HepG2 (cell line): ENCODE results near the gene MED10. TPM values are rescaled to one million over a fixed set of nuclear protein-coding genes. Genes with fewer than 3 reads are reported as not detected.

Source experiments
- ASH2L ChIP-seq: fragments of 300-600, 200-600 bp; sonication (generic); IDR thresholded peaks from 2 replicates; pipeline ENCODE4 v1.7.0; 2017; ENCODE audit warnings: low read depth, mild to moderate bottlenecking, moderate library complexity, mixed read lengths, low read length; ENCODE audit not compliant: insufficient read length
- HMG20A ChIP-seq: IDR thresholded peaks from 2 replicates; pipeline ENCODE4 v1.6.1; 2016; ENCODE audit warnings: borderline replicate concordance
- HOXA7 ChIP-seq: sonication (generic); formaldehyde crosslinking; IDR thresholded peaks from 2 replicates; pipeline ENCODE4 v1.8.1; 2022; ENCODE audit warnings: mild to moderate bottlenecking, missing genetic modification reagents, moderate library complexity
- MAFK ChIP-seq, 2 experiments: IDR thresholded peaks in 1 of 2; conservative IDR thresholded peaks in 1 of 2; 2 replicates each; pipeline ENCODE4 v1.6.1; 2011; ENCODE audit warnings: improper control_type of control experiment in 2 of 2, low read length in 2 of 2
- MAZ ChIP-seq, 2 experiments: sonication (generic) in 1 of 2; formaldehyde crosslinking in 1 of 2; IDR thresholded peaks; 2 replicates each; pipeline versions ENCODE4 v1.5.0 to v1.6.1; 2012 to 2020; ENCODE audit warnings: low read depth in 2 of 2, mild to moderate bottlenecking in 2 of 2, borderline replicate concordance in 1 of 2, improper control_type of control experiment in 1 of 2, low read length in 1 of 2, missing genetic modification reagents in 1 of 2, moderate library complexity in 1 of 2
- PCBP2 ChIP-seq: fragments of 200-400 bp; formaldehyde crosslinking; optimal IDR thresholded peaks from 2 replicates; pipeline ENCODE3; 2018; ENCODE audit warnings: low read length, low read depth; ENCODE audit not compliant: poor library complexity, severe bottlenecking
- POGZ ChIP-seq: sonication (generic); formaldehyde crosslinking; IDR thresholded peaks from 2 replicates; pipeline ENCODE4 v1.4.0; 2020; ENCODE audit warnings: mild to moderate bottlenecking, missing genetic modification reagents
- REXO4 ChIP-seq: sonication (generic); formaldehyde crosslinking; IDR thresholded peaks from 2 replicates; pipeline ENCODE4 v1.8.0; 2022; ENCODE audit warnings: missing genetic modification reagents, mild to moderate bottlenecking, borderline replicate concordance
- SNAI1 ChIP-seq: sonication (generic); formaldehyde crosslinking; IDR thresholded peaks from 2 replicates; pipeline ENCODE4 v1.5.0; 2020; ENCODE audit warnings: mild to moderate bottlenecking, missing genetic modification reagents, borderline replicate concordance
- SSRP1 ChIP-seq: IDR thresholded peaks from 2 replicates; pipeline ENCODE4 v1.6.1; 2016; ENCODE audit warnings: control low read depth
- TOPORS ChIP-seq: sonication (generic); formaldehyde crosslinking; IDR thresholded peaks from 2 replicates; pipeline ENCODE4 v1.8.0; 2023; ENCODE audit warnings: mild to moderate bottlenecking, missing genetic modification reagents
- WIZ ChIP-seq: sonication (generic); formaldehyde crosslinking; IDR thresholded peaks from 2 replicates; pipeline ENCODE4 v1.5.1; 2020; ENCODE audit warnings: mild to moderate bottlenecking, missing genetic modification reagents
- ZNF329 ChIP-seq: sonication (generic); formaldehyde crosslinking; IDR thresholded peaks from 2 replicates; pipeline ENCODE4 v1.9.0; 2021; ENCODE audit warnings: low read depth, mild to moderate bottlenecking, missing genetic modification reagents
- ZZZ3 ChIP-seq: sonication (generic); formaldehyde crosslinking; IDR thresholded peaks from 2 replicates; pipeline ENCODE4 v1.4.0; 2020; ENCODE audit warnings: missing genetic modification reagents, mild to moderate bottlenecking, borderline replicate concordance
- polyA plus RNA-seq, 8 experiments: library from polyadenylated mRNA; depleted of rRNA in 3 of 8; stranded (reverse) in 7 of 8; unstranded in 1 of 8; fragments of >200 nt; fragmentation: Illumina TruSeq in 4 of 8; extraction: Trizol in 4 of 8; gene quantifications; 2 replicates each; pipeline versions ENCODE4 v1.2.1 to v1.2.3, GENCODE V29; 2011 to 2016; ENCODE audit warnings: low read depth in 4 of 8, missing spikeins in 1 of 8, mixed read lengths in 1 of 8; ENCODE audit not compliant: insufficient read depth in 1 of 8
- total RNA-seq, 5 experiments: library from RNA; depleted of rRNA; stranded (reverse); fragments of >200 nt; fragmentation: Illumina TruSeq; extraction: Trizol; gene quantifications; 2 replicates each; pipeline ENCODE4 v1.2.3, GENCODE V29; 2016; ENCODE audit warnings: low read depth in 1 of 5
- TF ChIP-seq, protein P1 (sequence below): sonication (generic); formaldehyde crosslinking; IDR thresholded peaks from 2 replicates; pipeline ENCODE4 v1.8.1; 2022; ENCODE audit warnings: mild to moderate bottlenecking, missing genetic modification reagents
- TF ChIP-seq, protein P2 (sequence below), 2 experiments: sonication (generic) in 1 of 2; formaldehyde crosslinking in 1 of 2; IDR thresholded peaks; 2 replicates each; pipeline versions ENCODE4 v1.4.0 to v1.6.1; 2016 to 2020; ENCODE audit warnings: borderline replicate concordance in 1 of 2, low read depth in 1 of 2, mild to moderate bottlenecking in 1 of 2, missing genetic modification reagents in 1 of 2
- TF ChIP-seq, protein P3 (sequence below): sonication (generic); formaldehyde crosslinking; IDR thresholded peaks from 2 replicates; pipeline ENCODE4 v1.4.0; 2020; ENCODE audit warnings: missing genetic modification reagents, borderline replicate concordance

The MED10 gene
- total and polyA plus RNA-seq, 2 of the 13 experiments (the other 11 are each of a cell fraction or from before 2014, with no cell fraction given): 11.2 to 23.7 TPM

DNA sequence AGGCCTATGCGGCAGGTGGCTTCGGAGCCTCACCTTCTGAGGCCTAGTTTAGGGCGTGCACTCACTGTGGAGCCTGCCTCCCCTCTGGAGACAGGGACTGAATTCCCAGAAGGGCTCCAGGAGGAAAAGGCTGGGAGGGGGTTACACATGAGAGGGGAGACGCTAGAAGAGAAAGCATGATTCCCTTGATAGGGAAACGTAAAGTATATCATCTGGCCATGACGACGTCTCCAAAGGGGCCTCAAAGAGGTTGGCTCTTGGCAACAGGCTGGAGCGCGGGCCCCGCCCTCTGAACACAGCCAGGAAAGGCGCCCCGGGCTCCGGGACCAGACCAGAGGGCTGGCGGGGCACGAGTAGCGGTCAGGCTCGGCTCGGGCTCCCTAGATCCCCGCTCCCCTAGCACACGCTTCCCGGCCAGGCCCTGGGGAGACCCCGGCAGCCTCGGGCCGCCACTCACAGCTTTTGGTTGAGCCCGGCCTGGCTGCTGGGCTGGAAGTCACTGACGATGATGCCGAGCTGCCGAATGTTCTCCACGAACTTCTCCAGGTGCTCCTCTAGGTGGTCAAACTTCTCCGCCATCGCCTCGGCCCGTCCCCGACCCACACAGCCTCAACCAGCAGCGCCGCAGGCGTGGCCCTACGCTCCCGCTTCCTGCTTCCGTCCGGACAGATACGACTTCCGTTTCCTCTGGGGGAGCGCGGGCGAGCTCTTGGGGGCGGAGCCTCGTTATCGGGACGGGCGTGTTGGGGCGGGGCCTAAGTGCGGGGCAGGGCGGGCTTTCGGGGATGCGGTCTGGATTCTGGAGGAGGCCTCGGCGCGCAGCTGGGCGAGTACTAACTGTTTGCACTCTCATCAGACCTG lies at the start of gene MED10 (continued):
- TF ChIP-seq, protein P1, sequence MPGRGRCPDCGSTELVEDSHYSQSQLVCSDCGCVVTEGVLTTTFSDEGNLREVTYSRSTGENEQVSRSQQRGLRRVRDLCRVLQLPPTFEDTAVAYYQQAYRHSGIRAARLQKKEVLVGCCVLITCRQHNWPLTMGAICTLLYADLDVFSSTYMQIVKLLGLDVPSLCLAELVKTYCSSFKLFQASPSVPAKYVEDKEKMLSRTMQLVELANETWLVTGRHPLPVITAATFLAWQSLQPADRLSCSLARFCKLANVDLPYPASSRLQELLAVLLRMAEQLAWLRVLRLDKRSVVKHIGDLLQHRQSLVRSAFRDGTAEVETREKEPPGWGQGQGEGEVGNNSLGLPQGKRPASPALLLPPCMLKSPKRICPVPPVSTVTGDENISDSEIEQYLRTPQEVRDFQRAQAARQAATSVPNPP (CRISPR knock-in tag): no peak
- TF ChIP-seq WIZ (CRISPR knock-in tag) (peak; percentile 21; the same call in 1 of the 2 replicates), ZNF329 (CRISPR knock-in tag) (no peak), MAFK (conservative IDR thresholded peaks at IDR 0.05 in 1 of 2, IDR thresholded peaks at IDR 0.05 in 1 of 2; ENCODE audit: low read length in 2 of 2) (no peak), REXO4 (CRISPR knock-in tag) (no peak), TOPORS (no peak), POGZ (peak; percentile 67), SSRP1 (no peak), PCBP2 (no peak), HOXA7 (CRISPR knock-in tag) (no peak), ASH2L (peak; percentile 64), HMG20A (CRISPR knock-in tag) (no peak), MAZ (IDR thresholded peaks at IDR 0.05; ENCODE audit: borderline replicate concordance, low read depth, low read length) (peak; percentile 20; the same call in 1 of the 2 replicates), MAZ (CRISPR knock-in tag; IDR thresholded peaks at IDR 0.05; ENCODE audit: low read depth) (peak; percentile 46; the same call in 1 of the 2 replicates), SNAI1 (CRISPR knock-in tag) (no peak), ZZZ3 (CRISPR knock-in tag) (peak; percentile 17)
- TF ChIP-seq, protein P2, sequence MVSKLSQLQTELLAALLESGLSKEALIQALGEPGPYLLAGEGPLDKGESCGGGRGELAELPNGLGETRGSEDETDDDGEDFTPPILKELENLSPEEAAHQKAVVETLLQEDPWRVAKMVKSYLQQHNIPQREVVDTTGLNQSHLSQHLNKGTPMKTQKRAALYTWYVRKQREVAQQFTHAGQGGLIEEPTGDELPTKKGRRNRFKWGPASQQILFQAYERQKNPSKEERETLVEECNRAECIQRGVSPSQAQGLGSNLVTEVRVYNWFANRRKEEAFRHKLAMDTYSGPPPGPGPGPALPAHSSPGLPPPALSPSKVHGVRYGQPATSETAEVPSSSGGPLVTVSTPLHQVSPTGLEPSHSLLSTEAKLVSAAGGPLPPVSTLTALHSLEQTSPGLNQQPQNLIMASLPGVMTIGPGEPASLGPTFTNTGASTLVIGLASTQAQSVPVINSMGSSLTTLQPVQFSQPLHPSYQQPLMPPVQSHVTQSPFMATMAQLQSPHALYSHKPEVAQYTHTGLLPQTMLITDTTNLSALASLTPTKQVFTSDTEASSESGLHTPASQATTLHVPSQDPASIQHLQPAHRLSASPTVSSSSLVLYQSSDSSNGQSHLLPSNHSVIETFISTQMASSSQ (IDR thresholded peaks at IDR 0.05; ENCODE audit: low read depth): no peak
- TF ChIP-seq, protein P2 (CRISPR knock-in tag; IDR thresholded peaks at IDR 0.05; ENCODE audit: borderline replicate concordance): 0 out of 2 replicates have a peak, but pooled peaks have one; percentile 23
- TF ChIP-seq, protein P3, sequence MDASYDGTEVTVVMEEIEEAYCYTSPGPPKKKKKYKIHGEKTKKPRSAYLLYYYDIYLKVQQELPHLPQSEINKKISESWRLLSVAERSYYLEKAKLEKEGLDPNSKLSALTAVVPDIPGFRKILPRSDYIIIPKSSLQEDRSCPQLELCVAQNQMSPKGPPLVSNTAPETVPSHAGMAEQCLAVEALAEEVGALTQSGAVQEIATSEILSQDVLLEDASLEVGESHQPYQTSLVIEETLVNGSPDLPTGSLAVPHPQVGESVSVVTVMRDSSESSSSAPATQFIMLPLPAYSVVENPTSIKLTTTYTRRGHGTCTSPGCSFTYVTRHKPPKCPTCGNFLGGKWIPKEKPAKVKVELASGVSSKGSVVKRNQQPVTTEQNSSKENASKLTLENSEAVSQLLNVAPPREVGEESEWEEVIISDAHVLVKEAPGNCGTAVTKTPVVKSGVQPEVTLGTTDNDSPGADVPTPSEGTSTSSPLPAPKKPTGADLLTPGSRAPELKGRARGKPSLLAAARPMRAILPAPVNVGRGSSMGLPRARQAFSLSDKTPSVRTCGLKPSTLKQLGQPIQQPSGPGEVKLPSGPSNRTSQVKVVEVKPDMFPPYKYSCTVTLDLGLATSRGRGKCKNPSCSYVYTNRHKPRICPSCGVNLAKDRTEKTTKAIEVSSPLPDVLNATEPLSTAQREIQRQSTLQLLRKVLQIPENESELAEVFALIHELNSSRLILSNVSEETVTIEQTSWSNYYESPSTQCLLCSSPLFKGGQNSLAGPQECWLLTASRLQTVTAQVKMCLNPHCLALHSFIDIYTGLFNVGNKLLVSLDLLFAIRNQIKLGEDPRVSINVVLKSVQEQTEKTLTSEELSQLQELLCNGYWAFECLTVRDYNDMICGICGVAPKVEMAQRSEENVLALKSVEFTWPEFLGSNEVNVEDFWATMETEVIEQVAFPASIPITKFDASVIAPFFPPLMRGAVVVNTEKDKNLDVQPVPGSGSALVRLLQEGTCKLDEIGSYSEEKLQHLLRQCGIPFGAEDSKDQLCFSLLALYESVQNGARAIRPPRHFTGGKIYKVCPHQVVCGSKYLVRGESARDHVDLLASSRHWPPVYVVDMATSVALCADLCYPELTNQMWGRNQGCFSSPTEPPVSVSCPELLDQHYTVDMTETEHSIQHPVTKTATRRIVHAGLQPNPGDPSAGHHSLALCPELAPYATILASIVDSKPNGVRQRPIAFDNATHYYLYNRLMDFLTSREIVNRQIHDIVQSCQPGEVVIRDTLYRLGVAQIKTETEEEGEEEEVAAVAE (CRISPR knock-in tag): no peak
